Calu3 (cell line): Measurements from ENCODE around the gene RAB20. TPM values are rescaled to one million over a fixed set of nuclear protein-coding genes. Genes with fewer than 3 reads are reported as not detected.

Experiments
- BruUV-seq: library from RNA; stranded (reverse); fragments of 400-500 nt; replicated peaks from 2 replicates; lab custom pipeline; 2021; lab: Mats Ljungman, UMichigan
- CTCF ChIA-PET: fragments of 300-600 bp; sonication (Branson Sonifier 250); formaldehyde crosslinking; loops from one replicate; lab custom pipeline; 2022; ENCODE audit warnings: antibody characterized with exemption; lab: Charles Lee
- DNase-seq: peaks from one replicate; pipeline ENCODE4 v3.0.0; 2022
- H3K27ac Mint-ChIP-seq: one replicate; pipeline ENCODE4 v1.8.0; 2022; ENCODE audit warnings: mixed read lengths; ENCODE audit not compliant: unreplicated experiment
- H3K27me3 Mint-ChIP-seq: one replicate; pipeline ENCODE4 v1.8.0; 2022; ENCODE audit warnings: mixed read lengths; ENCODE audit not compliant: unreplicated experiment
- H3K36me3 Mint-ChIP-seq: one replicate; pipeline ENCODE4 v1.8.0; 2022; ENCODE audit warnings: mild to moderate bottlenecking, moderate library complexity, mixed read lengths; ENCODE audit not compliant: insufficient read depth, unreplicated experiment
- H3K4me1 Mint-ChIP-seq: one replicate; pipeline ENCODE4 v1.8.0; 2022; ENCODE audit warnings: mild to moderate bottlenecking, low read depth, mixed read lengths; ENCODE audit not compliant: unreplicated experiment
- H3K4me3 Mint-ChIP-seq: one replicate; pipeline ENCODE4 v1.8.0; 2022; ENCODE audit warnings: mild to moderate bottlenecking, low read depth, moderate library complexity, mixed read lengths; ENCODE audit not compliant: unreplicated experiment
- H3K9me3 Mint-ChIP-seq: one replicate; pipeline ENCODE4 v1.8.0; 2022; ENCODE audit warnings: low read depth, mixed read lengths; ENCODE audit not compliant: unreplicated experiment
- intact Hi-C: fragments of 100-400 bp; cut with micrococcal nuclease; formaldehyde crosslinking; loops from one replicate; pipeline ENCODE4 v1.10.0; 2022; ENCODE audit not compliant: unreplicated experiment
- total RNA-seq: library from RNA; stranded (reverse); gene quantifications from 2 replicates; pipeline ENCODE4 v1.2.3, GENCODE V29; 2022
- TF ChIP-seq, protein P1 (sequence below): fragments of 200-600 bp; IDR thresholded peaks from one replicate; pipeline ENCODE4 v1.8.0; 2022; ENCODE audit warnings: antibody characterized with exemption; ENCODE audit not compliant: unreplicated experiment

RAB20 gene
- total RNA-seq, 1 experiment from 2014 or later, result 9.7 TPM

- no peak overlapping the region for H3K27ac Mint-ChIP-seq
- no peaks in the 10 kb centered on the region for H3K9me3 Mint-ChIP-seq
- no peaks in the 10 kb centered on the region for H3K4me1 Mint-ChIP-seq
- no peak overlapping the region for H3K4me3 Mint-ChIP-seq
- intact Hi-C loops, result no loop called here
- TF ChIP-seq, protein P1, sequence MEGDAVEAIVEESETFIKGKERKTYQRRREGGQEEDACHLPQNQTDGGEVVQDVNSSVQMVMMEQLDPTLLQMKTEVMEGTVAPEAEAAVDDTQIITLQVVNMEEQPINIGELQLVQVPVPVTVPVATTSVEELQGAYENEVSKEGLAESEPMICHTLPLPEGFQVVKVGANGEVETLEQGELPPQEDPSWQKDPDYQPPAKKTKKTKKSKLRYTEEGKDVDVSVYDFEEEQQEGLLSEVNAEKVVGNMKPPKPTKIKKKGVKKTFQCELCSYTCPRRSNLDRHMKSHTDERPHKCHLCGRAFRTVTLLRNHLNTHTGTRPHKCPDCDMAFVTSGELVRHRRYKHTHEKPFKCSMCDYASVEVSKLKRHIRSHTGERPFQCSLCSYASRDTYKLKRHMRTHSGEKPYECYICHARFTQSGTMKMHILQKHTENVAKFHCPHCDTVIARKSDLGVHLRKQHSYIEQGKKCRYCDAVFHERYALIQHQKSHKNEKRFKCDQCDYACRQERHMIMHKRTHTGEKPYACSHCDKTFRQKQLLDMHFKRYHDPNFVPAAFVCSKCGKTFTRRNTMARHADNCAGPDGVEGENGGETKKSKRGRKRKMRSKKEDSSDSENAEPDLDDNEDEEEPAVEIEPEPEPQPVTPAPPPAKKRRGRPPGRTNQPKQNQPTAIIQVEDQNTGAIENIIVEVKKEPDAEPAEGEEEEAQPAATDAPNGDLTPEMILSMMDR, result no peak
- H3K27me3 Mint-ChIP-seq, result no peaks in the 10 kb centered on the region
- no peak for DNase-seq
- CTCF ChIA-PET, result interaction anchor here (0.9 kb wide), 1 partner anchor 11 kb away, joined by 3 read pairs; no protein-coding TSS in a partner anchor
- BruUV-seq, result no TSS peak
- peaks cover 7% of the 10 kb centered on the region for H3K36me3 Mint-ChIP-seq
Measured at GRCh38 chr13:110548891-110549794, 12.4 kb downstream of the RAB20 start.

GRCh38 chr13:110546926-110547325, 14.6 kb downstream of the RAB20 start:
- intact Hi-C loops, result no loop called here
- Mint-ChIP-seq H3K4me1 (no peaks in the 10 kb centered on the region), H3K27me3 (no peaks in the 10 kb centered on the region), H3K4me3 (peak overlapping the region; percentile 34), H3K9me3 (no peaks in the 10 kb centered on the region), H3K27ac (no peak overlapping the region), H3K36me3 (peaks cover 7% of the 10 kb centered on the region)
- TF ChIP-seq, protein P1, result no peak
- no TSS peak for BruUV-seq
- DNase-seq, result peak; percentile 60
- CTCF ChIA-PET, result interaction anchor here (0.7 to 0.8 kb wide), 2 partner anchors 9 to 324 kb away, joined by 3 to 4 read pairs; no protein-coding TSS in a partner anchor

GRCh38 chr13:110546378-110546777, 15.1 kb downstream of the RAB20 start:
- Mint-ChIP-seq H3K4me3 (no peak overlapping the region), H3K27me3 (no peaks in the 10 kb centered on the region), H3K27ac (no peak overlapping the region), H3K9me3 (no peaks in the 10 kb centered on the region), H3K4me1 (no peaks in the 10 kb centered on the region), H3K36me3 (peaks cover 7% of the 10 kb centered on the region)
- TF ChIP-seq, protein P1, result no peak
- no peak for DNase-seq
- CTCF ChIA-PET, result interaction anchor here (0.7 to 0.8 kb wide), 2 partner anchors 9 to 323 kb away, joined by 3 to 4 read pairs; no protein-coding TSS in a partner anchor
- intact Hi-C loops, result no loop called here
- no TSS peak for BruUV-seq

DNA sequence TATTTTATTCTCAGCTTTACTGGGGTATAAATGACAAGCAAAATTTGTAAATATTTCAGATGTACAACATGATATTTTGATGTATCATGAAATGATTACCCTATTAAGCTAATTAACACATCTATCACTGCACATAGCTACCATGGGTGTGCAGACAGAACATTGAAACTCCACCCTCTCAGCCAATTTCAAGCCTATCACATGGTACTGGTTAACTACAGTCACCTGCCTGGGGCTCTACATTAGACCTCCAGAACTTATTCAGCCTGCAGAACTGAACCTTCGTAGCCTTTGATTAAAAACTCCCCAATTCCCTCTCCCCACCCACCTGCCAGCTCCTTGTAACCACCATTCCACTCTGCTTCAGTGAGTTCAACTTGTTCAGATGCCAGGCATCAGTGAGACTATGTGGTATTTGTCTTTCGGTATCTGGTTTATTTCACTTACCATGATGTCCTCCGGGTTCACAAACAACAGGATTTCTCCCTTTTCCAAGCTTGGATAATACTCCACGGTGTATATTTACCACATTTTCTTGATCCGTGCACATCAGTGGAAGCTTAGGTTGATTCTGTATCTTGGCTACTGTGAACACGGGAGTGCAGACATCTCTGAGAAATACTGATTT, 19.2 kb downstream of the RAB20 start:
- DNase-seq, result no peak
- TF ChIP-seq, protein P1, result no peak
- no peaks in the 10 kb centered on the region for H3K9me3 Mint-ChIP-seq
- no peaks in the 10 kb centered on the region for H3K27me3 Mint-ChIP-seq
- H3K27ac Mint-ChIP-seq, result no peak overlapping the region
- H3K36me3 Mint-ChIP-seq, result peaks cover 10% of the 10 kb centered on the region
- no peak overlapping the region for H3K4me3 Mint-ChIP-seq
- no TSS peak for BruUV-seq
- intact Hi-C loops, result no loop called here
- H3K4me1 Mint-ChIP-seq, result no peaks in the 10 kb centered on the region
- CTCF ChIA-PET, result no interaction called here
